Stimulated activated naive CD8-positive, alpha-beta T cell treated with anti-CD3 and anti-CD28 coated beads, Interleukin-15, Interleukin-2, amounts not matched to agents 100 U/mL and 50 U/mL, for 24 hours (primary cell): ENCODE results near the gene HSPG2.

ENCODE experiments used
- ATAC-seq: fragments of 150-1000 bp; cut with Tn5 transposase; one replicate; pipeline ENCODE4 v1.10.0; 2021
- DNase-seq: peaks from one replicate; pipeline ENCODE4 v3.0.0; 2021

The HSPG2 gene

GRCh38 chr1:21898326-21899200 lies 38.5 kb downstream of the HSPG2 start:
- ATAC-seq = no peak
- DNase-seq = no peak

- DNase-seq (no peak), ATAC-seq (no peak)
Observed at GRCh38 chr1:21897844-21898243, 39.3 kb downstream of the HSPG2 start.

- ATAC-seq = no peak
- no peak for DNase-seq
Observed at GRCh38 chr1:21896652-21897532, 40.2 kb downstream of the HSPG2 start.

- DNase-seq = no peak
- no peak for ATAC-seq
Observed at GRCh38 chr1:21896026-21896425, 41.1 kb downstream of the HSPG2 start.

- ATAC-seq (no peak), DNase-seq (no peak)
Observed at GRCh38 chr1:21894034-21894881, 42.9 kb downstream of the HSPG2 start.

GRCh38 chr1:21893046-21893805 lies 43.9 kb downstream of the HSPG2 start:
- DNase-seq (no peak), ATAC-seq (no peak)

- ATAC-seq = no peak
- no peak for DNase-seq
Observed at GRCh38 chr1:21891621-21892479, 45.3 kb downstream of the HSPG2 start.

- DNase-seq (no peak), ATAC-seq (no peak)
Observed at GRCh38 chr1:21891081-21891480, 46.0 kb downstream of the HSPG2 start.

GRCh38 chr1:21888500-21888899 lies 48.6 kb downstream of the HSPG2 start:
- ATAC-seq = no peak

GRCh38 chr1:21887796-21888195 lies 49.3 kb downstream of the HSPG2 start:
- no peak for ATAC-seq
- no peak for DNase-seq

More at GRCh38 chr1:21888500-21888899, 48.6 kb downstream of the HSPG2 start:
- no peak for DNase-seq

GRCh38 chr1:21887216-21887736 lies 49.8 kb downstream of the HSPG2 start:
- no peak for DNase-seq
- no peak for ATAC-seq

- ATAC-seq (no peak), DNase-seq (no peak)
Observed at GRCh38 chr1:21886486-21887215, 50.5 kb downstream of the HSPG2 start.

GRCh38 chr1:21885236-21886037 lies 51.7 kb downstream of the HSPG2 start:
- no peak for DNase-seq

GRCh38 chr1:21884456-21885235 lies 52.5 kb downstream of the HSPG2 start:
- DNase-seq = no peak

More at GRCh38 chr1:21885236-21886037, 51.7 kb downstream of the HSPG2 start:
- no peak for ATAC-seq

GRCh38 chr1:21882721-21883415 lies 54.2 kb downstream of the HSPG2 start:
- DNase-seq = no peak
- no peak for ATAC-seq

More at GRCh38 chr1:21884456-21885235, 52.5 kb downstream of the HSPG2 start:
- no peak for ATAC-seq

- ATAC-seq (no peak), DNase-seq (no peak)
Observed at GRCh38 chr1:21881250-21881649, 55.9 kb downstream of the HSPG2 start.

GRCh38 chr1:21880619-21880970 lies 56.5 kb downstream of the HSPG2 start:
- ATAC-seq = no peak
- DNase-seq = no peak
